Thymus (tissue), 11 donors: ENCODE data around the gene IL3. TPM values are rescaled to one million over a fixed set of nuclear protein-coding genes. Genes with fewer than 3 reads are reported as not detected.

Experiments used
- DNase-seq, 9 donors: peaks; one replicate each; pipeline ENCODE4 v3.0.0-alpha.2; 2013; ENCODE audit warnings: low spot score in 9 of 9, low read depth in 6 of 9, missing footprints in 1 of 9
- H3K27ac ChIP-seq, 2 donors: one replicate each; pipeline ENCODE4 v1.5.1; 2013; ENCODE audit warnings: control low read depth in 1 of 2, low read depth in 1 of 2, low read length in 1 of 2, mild to moderate bottlenecking in 1 of 2, moderate library complexity in 1 of 2
- H3K27me3 ChIP-seq, 2 donors: one replicate each; pipeline ENCODE4 v1.5.1; 2013; ENCODE audit warnings: low read length in 1 of 2; ENCODE audit not compliant: control insufficient read depth in 2 of 2, insufficient read depth in 1 of 2
- H3K36me3 ChIP-seq, 2 donors: one replicate each; pipeline ENCODE4 v1.5.1; 2013; ENCODE audit warnings: low read length in 1 of 2, mild to moderate bottlenecking in 1 of 2, moderate library complexity in 1 of 2; ENCODE audit not compliant: control insufficient read depth in 2 of 2, insufficient read depth in 2 of 2
- H3K4me1 ChIP-seq, 2 donors: one replicate each; pipeline ENCODE4 v1.5.1; 2013; ENCODE audit warnings: low read length in 2 of 2; ENCODE audit not compliant: control insufficient read depth in 2 of 2, insufficient read depth in 2 of 2
- H3K4me3 ChIP-seq, 2 donors: one replicate each; pipeline ENCODE4 v1.5.1; 2013; ENCODE audit warnings: low read length in 2 of 2, control low read depth in 1 of 2, mild to moderate bottlenecking in 1 of 2
- H3K9me3 ChIP-seq, 2 donors: one replicate each; pipeline ENCODE4 v1.5.1; 2013; ENCODE audit warnings: low read length in 1 of 2, mild to moderate bottlenecking in 1 of 2; ENCODE audit not compliant: control insufficient read depth in 2 of 2, insufficient read depth in 1 of 2
- WGBS: extraction: QIAGEN DNeasy Blood & Tissue Kit; methylation state at CpG from one replicate; pipeline ENCODE4 v1.1.7; 2013; 5-methylcytosine and 5-hydroxymethylcytosine counted together
- polyA plus RNA-seq: library from polyadenylated mRNA; stranded (reverse); fragments of 200-250 nt; gene quantifications from one replicate; pipeline ENCODE4 v1.2.3, GENCODE V29; 2013
- total RNA-seq: library from RNA; stranded (reverse); fragments of 120-200 nt; gene quantifications from one replicate; pipeline ENCODE4 v1.2.4, GENCODE V29; 2013
- donor health status: healthy.

The IL3 gene
- total and polyA plus RNA-seq, 2 donors, result 0.34 TPM; not detected in 1

DNA sequence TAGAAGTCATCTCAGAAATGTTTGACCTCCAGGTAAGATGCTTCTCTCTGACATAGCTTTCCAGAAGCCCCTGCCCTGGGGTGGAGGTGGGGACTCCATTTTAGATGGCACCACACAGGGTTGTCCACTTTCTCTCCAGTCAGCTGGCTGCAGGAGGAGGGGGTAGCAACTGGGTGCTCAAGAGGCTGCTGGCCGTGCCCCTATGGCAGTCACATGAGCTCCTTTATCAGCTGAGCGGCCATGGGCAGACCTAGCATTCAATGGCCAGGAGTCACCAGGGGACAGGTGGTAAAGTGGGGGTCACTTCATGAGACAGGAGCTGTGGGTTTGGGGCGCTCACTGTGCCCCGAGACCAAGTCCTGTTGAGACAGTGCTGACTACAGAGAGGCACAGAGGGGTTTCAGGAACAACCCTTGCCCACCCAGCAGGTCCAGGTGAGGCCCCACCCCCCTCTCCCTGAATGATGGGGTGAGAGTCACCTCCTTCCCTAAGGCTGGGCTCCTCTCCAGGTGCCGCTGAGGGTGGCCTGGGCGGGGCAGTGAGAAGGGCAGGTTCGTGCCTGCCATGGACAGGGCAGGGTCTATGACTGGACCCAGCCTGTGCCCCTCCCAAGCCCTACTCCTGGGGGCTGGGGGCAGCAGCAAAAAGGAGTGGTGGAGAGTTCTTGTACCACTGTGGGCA is 13.8 kb downstream of the IL3 start:
- Histone ChIP-seq H3K9me3 (no peaks in the 10 kb centered on the region), H3K4me1 (no peaks in the 10 kb centered on the region), H3K36me3 (no peaks in the 10 kb centered on the region), H3K4me3 (no peak overlapping the region), H3K27ac (no peak overlapping the region), H3K27me3 (no peaks in the 10 kb centered on the region)
- WGBS, result 94% methylated on average over 7 of the region's 7 CpGs
- no peak for DNase-seq

DNA sequence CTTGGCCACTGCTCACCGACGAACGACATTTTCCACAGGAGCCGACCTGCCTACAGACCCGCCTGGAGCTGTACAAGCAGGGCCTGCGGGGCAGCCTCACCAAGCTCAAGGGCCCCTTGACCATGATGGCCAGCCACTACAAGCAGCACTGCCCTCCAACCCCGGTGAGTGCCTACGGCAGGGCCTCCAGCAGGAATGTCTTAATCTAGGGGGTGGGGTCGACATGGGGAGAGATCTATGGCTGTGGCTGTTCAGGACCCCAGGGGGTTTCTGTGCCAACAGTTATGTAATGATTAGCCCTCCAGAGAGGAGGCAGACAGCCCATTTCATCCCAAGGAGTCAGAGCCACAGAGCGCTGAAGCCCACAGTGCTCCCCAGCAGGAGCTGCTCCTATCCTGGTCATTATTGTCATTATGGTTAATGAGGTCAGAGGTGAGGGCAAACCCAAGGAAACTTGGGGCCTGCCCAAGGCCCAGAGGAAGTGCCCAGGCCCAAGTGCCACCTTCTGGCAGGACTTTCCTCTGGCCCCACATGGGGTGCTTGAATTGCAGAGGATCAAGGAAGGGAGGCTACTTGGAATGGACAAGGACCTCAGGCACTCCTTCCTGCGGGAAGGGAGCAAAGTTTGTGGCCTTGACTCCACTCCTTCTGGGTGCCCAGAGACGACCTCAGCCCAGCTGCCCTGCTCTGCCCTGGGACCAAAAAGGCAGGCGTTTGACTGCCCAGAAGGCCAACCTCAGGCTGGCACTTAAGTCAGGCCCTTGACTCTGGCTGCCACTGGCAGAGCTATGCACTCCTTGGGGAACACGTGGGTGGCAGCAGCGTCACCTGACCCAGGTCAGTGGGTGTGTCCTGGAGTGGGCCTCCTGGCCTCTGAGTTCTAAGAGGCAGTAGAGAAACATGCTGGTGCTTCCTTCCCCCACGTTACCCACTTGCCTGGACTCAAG is 14.6 kb downstream of the IL3 start:
- Histone ChIP-seq H3K4me3 (no peak overlapping the region), H3K36me3 (no peaks in the 10 kb centered on the region), H3K27ac (no peak overlapping the region), H3K4me1 (no peaks in the 10 kb centered on the region), H3K9me3 (no peaks in the 10 kb centered on the region), H3K27me3 (no peaks in the 10 kb centered on the region)
- WGBS, result 91% methylated on average over 16 of the region's 16 CpGs
- no peak for DNase-seq

DNA sequence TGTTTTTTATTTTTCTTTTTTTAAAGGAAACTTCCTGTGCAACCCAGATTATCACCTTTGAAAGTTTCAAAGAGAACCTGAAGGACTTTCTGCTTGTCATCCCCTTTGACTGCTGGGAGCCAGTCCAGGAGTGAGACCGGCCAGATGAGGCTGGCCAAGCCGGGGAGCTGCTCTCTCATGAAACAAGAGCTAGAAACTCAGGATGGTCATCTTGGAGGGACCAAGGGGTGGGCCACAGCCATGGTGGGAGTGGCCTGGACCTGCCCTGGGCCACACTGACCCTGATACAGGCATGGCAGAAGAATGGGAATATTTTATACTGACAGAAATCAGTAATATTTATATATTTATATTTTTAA is 15.2 kb downstream of the IL3 start:
- H3K36me3 ChIP-seq, result no peaks in the 10 kb centered on the region
- no peak overlapping the region for H3K4me3 ChIP-seq
- no peaks in the 10 kb centered on the region for H3K9me3 ChIP-seq
- H3K27ac ChIP-seq, result no peak overlapping the region
- WGBS, result 97% methylated on average over 2 of the region's 2 CpGs
- no peak for DNase-seq
- no peaks in the 10 kb centered on the region for H3K4me1 ChIP-seq
- no peaks in the 10 kb centered on the region for H3K27me3 ChIP-seq

DNA sequence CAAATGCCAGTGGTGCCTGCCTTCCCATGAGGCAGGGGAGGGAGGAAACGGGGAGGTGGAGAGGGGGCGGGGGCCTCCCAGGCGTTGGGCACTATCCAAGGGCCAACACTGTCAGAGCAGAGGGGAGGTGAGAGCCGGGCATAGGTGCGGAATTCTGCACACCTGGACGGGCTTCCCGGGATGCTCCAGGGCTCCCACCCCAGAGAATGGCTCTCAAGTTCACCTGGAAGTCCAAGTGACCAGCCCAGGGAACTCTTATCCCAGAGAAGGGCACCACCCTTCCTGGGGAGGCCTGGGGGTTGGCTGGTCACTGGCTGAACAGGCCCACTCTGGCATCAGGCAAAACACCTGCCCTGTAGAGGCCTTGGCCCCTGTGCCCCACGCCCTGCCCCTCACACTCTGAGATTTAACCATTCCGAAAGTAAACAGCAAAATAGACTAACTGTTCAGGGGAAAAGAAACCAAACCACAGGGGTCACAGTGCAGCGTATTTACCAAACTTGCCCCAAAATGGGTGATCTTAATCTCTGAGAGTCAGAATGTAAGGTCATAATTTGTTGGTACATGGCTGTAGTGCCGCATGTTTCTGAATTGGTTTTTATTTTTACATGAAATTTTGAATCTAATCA is 15.9 kb downstream of the IL3 start:
- H3K27ac ChIP-seq, result no peak overlapping the region
- H3K9me3 ChIP-seq, result no peaks in the 10 kb centered on the region
- H3K27me3 ChIP-seq, result no peaks in the 10 kb centered on the region
- H3K4me3 ChIP-seq, result no peak overlapping the region
- DNase-seq, result no peak
- H3K36me3 ChIP-seq, result no peaks in the 10 kb centered on the region
- no peaks in the 10 kb centered on the region for H3K4me1 ChIP-seq
- WGBS, result 94% methylated on average over 11 of the region's 11 CpGs

DNA sequence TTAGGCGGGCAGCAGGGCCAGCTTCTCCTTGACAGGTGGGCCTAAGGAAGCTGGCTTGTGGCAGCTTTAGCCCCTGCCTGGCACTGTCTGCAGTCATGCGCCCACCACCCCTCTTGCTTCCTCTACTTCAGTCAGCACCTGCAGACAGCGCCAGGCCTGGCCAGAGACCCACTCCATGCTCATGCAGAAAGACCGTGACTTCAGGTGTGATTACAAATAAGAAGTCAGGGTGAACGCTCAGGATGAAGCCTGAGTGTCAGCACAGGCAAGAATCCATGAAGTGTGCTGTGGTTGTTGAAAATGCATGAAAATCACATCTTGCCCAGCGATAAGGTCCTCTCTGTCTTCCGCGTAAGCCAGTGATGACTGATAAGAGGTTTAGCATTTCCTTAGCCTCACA is 16.5 kb downstream of the IL3 start:
- Histone ChIP-seq H3K4me3 (no peak overlapping the region), H3K27ac (no peak overlapping the region), H3K9me3 (no peaks in the 10 kb centered on the region), H3K27me3 (no peaks in the 10 kb centered on the region), H3K36me3 (no peaks in the 10 kb centered on the region), H3K4me1 (no peaks in the 10 kb centered on the region)
- 81% methylated on average over 8 of the region's 8 CpGs for WGBS
- no peak for DNase-seq

DNA sequence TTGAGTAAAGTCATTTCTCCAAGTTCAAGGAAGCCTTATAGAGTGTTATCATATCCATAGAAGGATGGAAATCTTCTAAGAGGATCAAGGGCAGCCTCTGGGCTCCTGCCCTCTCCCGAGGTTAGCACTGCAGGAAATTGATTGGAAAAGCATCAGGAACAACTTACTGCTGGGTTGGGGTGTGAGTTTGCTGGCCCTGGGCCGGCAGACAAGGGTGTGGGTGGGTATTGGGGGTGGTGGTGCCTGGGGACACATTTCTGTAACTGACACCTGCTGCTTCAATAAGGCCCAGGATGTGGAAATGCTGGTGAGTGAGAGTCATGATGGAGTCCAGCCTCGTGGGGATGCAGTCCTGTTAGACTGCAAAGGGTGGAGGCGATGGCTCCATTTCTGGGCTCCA is 18.6 kb downstream of the IL3 start:
- WGBS, result 93% methylated on average over 4 of the region's 4 CpGs

DNA sequence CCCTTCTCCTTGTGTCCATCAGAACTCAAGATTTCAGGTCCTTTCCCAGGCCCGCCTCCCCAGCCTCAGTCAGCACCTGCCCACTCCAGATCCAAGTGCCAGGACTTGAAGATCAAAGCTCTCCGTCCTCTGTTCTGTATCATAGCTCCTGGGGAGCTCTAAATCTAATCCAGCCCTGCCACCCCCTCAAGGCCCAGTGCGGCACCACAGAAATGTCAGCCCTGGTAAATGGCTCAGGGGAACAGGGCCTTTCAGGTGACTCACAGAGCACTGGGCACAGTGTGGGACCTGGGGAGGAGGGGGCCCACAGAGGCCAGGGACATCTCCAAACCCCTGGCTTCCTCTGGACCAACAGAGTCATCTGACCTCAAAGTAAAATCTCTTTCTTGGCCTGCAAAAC is 19.2 kb downstream of the IL3 start:
- Histone ChIP-seq H3K9me3 (no peaks in the 10 kb centered on the region), H3K36me3 (no peaks in the 10 kb centered on the region), H3K4me3 (no peak overlapping the region), H3K4me1 (peaks cover 0 to 5% of the 10 kb centered on the region in 2 donors), H3K27ac (no peak overlapping the region), H3K27me3 (no peaks in the 10 kb centered on the region)
- WGBS, result 97% methylated on average over 3 of the region's 3 CpGs
- no peak for DNase-seq

More for the DNA sequence above, 18.6 kb downstream of the IL3 start:
- H3K36me3 ChIP-seq, result no peaks in the 10 kb centered on the region
- no peak overlapping the region for H3K4me3 ChIP-seq
- peaks cover 0 to 5% of the 10 kb centered on the region in 2 donors for H3K4me1 ChIP-seq
- no peaks in the 10 kb centered on the region for H3K27me3 ChIP-seq
- H3K9me3 ChIP-seq, result no peaks in the 10 kb centered on the region
- no peak for DNase-seq
- H3K27ac ChIP-seq, result no peak overlapping the region

DNA sequence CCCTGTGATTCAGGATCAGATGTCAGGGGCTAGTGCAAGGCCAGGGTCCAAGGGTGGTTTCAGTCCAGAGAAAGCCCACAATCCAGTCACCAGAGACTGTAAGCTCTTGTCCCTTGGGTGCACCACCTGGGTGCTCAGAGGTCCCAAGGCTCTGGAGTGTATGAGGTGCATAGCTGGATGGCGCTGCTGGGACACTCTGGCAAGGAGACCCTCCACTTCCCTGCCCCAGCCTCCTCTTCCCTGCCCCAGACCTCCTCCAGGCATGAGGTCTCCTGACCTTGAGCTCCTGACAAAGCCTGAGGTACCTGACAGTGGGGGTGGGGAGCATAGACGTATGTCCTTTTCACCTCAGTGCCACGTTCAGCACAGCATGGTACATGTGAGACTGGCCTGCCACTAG is 20.1 kb downstream of the IL3 start:
- 97% methylated on average over 3 of the region's 3 CpGs for WGBS
- H3K4me3 ChIP-seq, result no peak overlapping the region
- no peak for DNase-seq
- H3K9me3 ChIP-seq, result no peaks in the 10 kb centered on the region
- H3K36me3 ChIP-seq, result no peaks in the 10 kb centered on the region
- H3K27me3 ChIP-seq, result no peaks in the 10 kb centered on the region
- peaks cover 0 to 5% of the 10 kb centered on the region in 2 donors for H3K4me1 ChIP-seq
- H3K27ac ChIP-seq, result no peak overlapping the region

DNA sequence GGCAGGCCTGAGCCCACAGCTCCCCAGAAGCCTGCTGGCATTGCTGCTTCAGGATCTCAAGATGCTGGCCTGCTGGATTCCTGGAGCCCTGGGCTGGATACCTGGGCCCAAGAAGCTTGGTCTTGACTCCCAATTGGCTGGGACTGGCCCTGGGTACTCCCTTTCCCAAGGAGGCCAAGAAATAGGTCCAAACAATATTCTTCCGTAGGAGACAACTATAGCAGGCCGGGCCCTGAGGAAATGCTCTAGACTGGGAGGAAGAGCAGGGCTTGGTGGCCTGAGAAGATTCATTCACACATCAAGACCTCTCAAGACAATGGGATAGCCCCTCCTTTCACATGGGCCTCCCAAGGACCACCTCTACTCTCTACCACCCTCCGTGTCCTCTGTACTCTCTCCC is 21.0 kb downstream of the IL3 start:
- Histone ChIP-seq H3K4me3 (no peak overlapping the region), H3K36me3 (no peaks in the 10 kb centered on the region), H3K27ac (no peak overlapping the region), H3K27me3 (no peaks in the 10 kb centered on the region), H3K4me1 (peaks cover 0 to 5% of the 10 kb centered on the region in 2 donors), H3K9me3 (no peaks in the 10 kb centered on the region)
- no peak for DNase-seq
- 100% methylated on average over 3 of the region's 3 CpGs for WGBS
